Measurements from ENCODE around the gene C2orf15.

C2orf15 gene

GRCh38 chr2:99140056-99140859 is 1.2 kb upstream of the C2orf15 start:
- peaks cover 19% of the 10 kb centered on the region for H3K27me3 Mint-ChIP-seq (ENCODE audit: low read depth, poor library complexity)
- peaks cover 53% of the 10 kb centered on the region for H3K9me3 Mint-ChIP-seq
- TF ChIP-seq, protein P1, sequence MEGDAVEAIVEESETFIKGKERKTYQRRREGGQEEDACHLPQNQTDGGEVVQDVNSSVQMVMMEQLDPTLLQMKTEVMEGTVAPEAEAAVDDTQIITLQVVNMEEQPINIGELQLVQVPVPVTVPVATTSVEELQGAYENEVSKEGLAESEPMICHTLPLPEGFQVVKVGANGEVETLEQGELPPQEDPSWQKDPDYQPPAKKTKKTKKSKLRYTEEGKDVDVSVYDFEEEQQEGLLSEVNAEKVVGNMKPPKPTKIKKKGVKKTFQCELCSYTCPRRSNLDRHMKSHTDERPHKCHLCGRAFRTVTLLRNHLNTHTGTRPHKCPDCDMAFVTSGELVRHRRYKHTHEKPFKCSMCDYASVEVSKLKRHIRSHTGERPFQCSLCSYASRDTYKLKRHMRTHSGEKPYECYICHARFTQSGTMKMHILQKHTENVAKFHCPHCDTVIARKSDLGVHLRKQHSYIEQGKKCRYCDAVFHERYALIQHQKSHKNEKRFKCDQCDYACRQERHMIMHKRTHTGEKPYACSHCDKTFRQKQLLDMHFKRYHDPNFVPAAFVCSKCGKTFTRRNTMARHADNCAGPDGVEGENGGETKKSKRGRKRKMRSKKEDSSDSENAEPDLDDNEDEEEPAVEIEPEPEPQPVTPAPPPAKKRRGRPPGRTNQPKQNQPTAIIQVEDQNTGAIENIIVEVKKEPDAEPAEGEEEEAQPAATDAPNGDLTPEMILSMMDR (IDR thresholded peaks at IDR 0.05): no peak
- H3K36me3 Mint-ChIP-seq (ENCODE audit: low read depth): peaks cover 53% of the 10 kb centered on the region
- H3K27ac Mint-ChIP-seq: peak overlapping the region; percentile 85
- H3K4me1 Mint-ChIP-seq: peaks cover 24% of the 10 kb centered on the region
- DNase-seq: no peak
- H3K4me3 Mint-ChIP-seq: peak overlapping the region; percentile 96

- no peak for DNase-seq
- Mint-ChIP-seq H3K27me3 (ENCODE audit: low read depth, poor library complexity) (peaks cover 17% of the 10 kb centered on the region), H3K36me3 (ENCODE audit: low read depth) (peaks cover 53% of the 10 kb centered on the region), H3K27ac (peak overlapping the region; percentile 85), H3K9me3 (peaks cover 48% of the 10 kb centered on the region), H3K4me1 (peaks cover 24% of the 10 kb centered on the region), H3K4me3 (peak overlapping the region; percentile 96)
- TF ChIP-seq, protein P1 (IDR thresholded peaks at IDR 0.05): no peak
Observed at GRCh38 chr2:99140860-99141109, 722 bp upstream of the C2orf15 start.

DNA sequence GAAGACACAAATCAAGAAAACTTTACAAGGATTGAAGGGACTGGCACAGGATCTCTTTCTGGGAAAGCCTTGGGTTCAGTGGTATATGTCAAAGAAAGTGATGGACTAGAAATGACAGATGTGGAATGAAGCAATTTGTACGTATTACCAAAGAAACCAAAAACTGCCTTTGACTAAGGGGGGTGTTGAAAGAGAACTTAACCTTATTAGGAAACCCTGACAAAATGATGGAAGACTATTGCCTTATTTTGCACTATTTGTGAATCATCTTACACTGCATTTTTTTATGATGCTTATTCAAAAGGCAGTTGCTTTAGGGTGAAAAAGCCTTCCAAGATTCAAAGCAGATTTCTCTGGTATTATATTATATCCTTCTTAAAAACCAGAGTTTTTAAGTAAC is 9.2 kb downstream of the C2orf15 start:
- Mint-ChIP-seq H3K4me3 (peak overlapping the region; percentile 9), H3K36me3 (ENCODE audit: low read depth) (peaks cover 35% of the 10 kb centered on the region), H3K27ac (peak overlapping the region; percentile 46), H3K9me3 (no peaks in the 10 kb centered on the region), H3K4me1 (peaks cover 22% of the 10 kb centered on the region), H3K27me3 (ENCODE audit: low read depth, poor library complexity) (no peaks in the 10 kb centered on the region)
- no peak for DNase-seq
- TF ChIP-seq, protein P1 (IDR thresholded peaks at IDR 0.05): no peak

DNA sequence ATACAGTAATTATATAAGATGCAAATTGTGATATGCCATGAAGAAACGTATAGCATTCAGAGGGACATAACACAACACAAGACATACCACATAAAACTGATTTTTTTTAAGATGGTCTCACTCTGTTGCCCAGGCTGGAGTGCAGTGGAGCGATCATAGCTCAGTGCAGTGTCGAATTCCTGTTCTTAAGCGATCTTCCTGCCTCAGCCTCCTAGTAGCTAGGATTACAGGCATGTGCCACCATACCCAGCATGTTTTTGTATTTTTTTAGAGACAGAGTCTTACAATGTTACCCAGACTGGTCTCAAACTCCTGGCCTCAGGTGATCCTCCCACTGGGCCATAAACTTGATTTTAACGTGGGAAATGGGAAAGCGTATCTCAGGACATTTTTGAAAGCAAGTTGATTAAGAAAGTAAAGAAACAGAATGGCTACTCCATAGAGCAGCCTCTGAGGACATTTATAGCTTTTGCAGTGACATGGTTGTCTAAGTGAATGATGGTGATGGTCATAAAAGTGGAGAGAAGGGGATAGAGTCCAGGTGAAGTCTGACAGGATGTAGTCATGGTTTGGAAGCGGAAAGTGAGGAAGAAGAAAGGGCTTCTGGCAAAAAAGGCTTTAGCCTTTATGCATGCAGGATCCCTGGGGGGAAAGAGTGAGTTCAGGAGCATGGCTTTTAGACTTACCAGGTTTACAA is 10.8 kb downstream of the C2orf15 start:
- H3K4me3 Mint-ChIP-seq: no peak overlapping the region
- H3K27ac Mint-ChIP-seq: no peak overlapping the region
- peaks cover 35% of the 10 kb centered on the region for H3K4me1 Mint-ChIP-seq
- H3K36me3 Mint-ChIP-seq (ENCODE audit: low read depth): peaks cover 25% of the 10 kb centered on the region
- H3K9me3 Mint-ChIP-seq: no peaks in the 10 kb centered on the region
- H3K27me3 Mint-ChIP-seq (ENCODE audit: low read depth, poor library complexity): no peaks in the 10 kb centered on the region
- TF ChIP-seq, protein P1 (IDR thresholded peaks at IDR 0.05): no peak
- DNase-seq: peak; percentile 18

GRCh38 chr2:99153921-99154604 is 12.6 kb downstream of the C2orf15 start:
- H3K4me1 Mint-ChIP-seq: peaks cover 45% of the 10 kb centered on the region
- peak overlapping the region; percentile 73 for H3K27ac Mint-ChIP-seq
- no peak for DNase-seq
- H3K36me3 Mint-ChIP-seq (ENCODE audit: low read depth): peaks cover 27% of the 10 kb centered on the region
- TF ChIP-seq, protein P1 (IDR thresholded peaks at IDR 0.05): no peak
- H3K4me3 Mint-ChIP-seq: no peak overlapping the region
- no peaks in the 10 kb centered on the region for H3K27me3 Mint-ChIP-seq (ENCODE audit: low read depth, poor library complexity)
- H3K9me3 Mint-ChIP-seq: no peaks in the 10 kb centered on the region
